IPS-18c (cell line): ENCODE results near the gene LZTR1.
A peak's percentile ranks its signal among the peaks of the same experiment; 100 is the strongest.
"Not testable (repeated sequence)": the region's sequence is repeated elsewhere in the genome, so short reads cannot be mapped to it uniquely, and the experiment has no call there.

ENCODE experiments used
- H3K4me3 ChIP-seq: 2 replicates; pipeline ENCODE4 v1.7.0; 2013; ENCODE audit warnings: low read depth, mild to moderate bottlenecking, low read length, moderate library complexity; ENCODE audit not compliant: insufficient read depth
- H3K9me3 ChIP-seq: one replicate; pipeline ENCODE4 v1.6.1; 2013; ENCODE audit warnings: mild to moderate bottlenecking, low read length, moderate library complexity; ENCODE audit not compliant: control insufficient read depth, insufficient read depth

LZTR1 gene

GRCh38 chr22:20962491-20962945, 19.6 kb upstream of the LZTR1 start:
- Histone ChIP-seq H3K4me3 (no peak overlapping the region), H3K9me3 (no peaks in the 10 kb centered on the region)

- H3K4me3 ChIP-seq: no peak overlapping the region
- H3K9me3 ChIP-seq: no peaks in the 10 kb centered on the region
Observed at GRCh38 chr22:20963201-20964052, 18.7 kb upstream of the LZTR1 start.

GRCh38 chr22:20964090-20964798, 17.9 kb upstream of the LZTR1 start:
- H3K4me3 ChIP-seq: peak overlapping the region; percentile 38
- no peaks in the 10 kb centered on the region for H3K9me3 ChIP-seq

GRCh38 chr22:20964799-20965103, 17.3 kb upstream of the LZTR1 start:
- no peaks in the 10 kb centered on the region for H3K9me3 ChIP-seq
- peak overlapping the region; percentile 38 for H3K4me3 ChIP-seq

- Histone ChIP-seq H3K9me3 (no peaks in the 10 kb centered on the region), H3K4me3 (peak overlapping the region; percentile 40)
Observed at GRCh38 chr22:20965104-20965887, 16.8 kb upstream of the LZTR1 start.

- no peaks in the 10 kb centered on the region for H3K9me3 ChIP-seq
- H3K4me3 ChIP-seq: no peak overlapping the region
Observed at GRCh38 chr22:20965888-20966855, 15.9 kb upstream of the LZTR1 start.

GRCh38 chr22:20966883-20967696, 15.0 kb upstream of the LZTR1 start, which contains the start of gene AIFM3:
AIFM3 (plus strand) TSS chr22:20967255; CDS start chr22:20967945, 690 bp downstream.
- H3K4me3 ChIP-seq: 0 out of 2 replicates have a peak within 1 kb of the TSS, but pooled peaks have one; percentile 20
- H3K9me3 ChIP-seq: no peaks in the 10 kb centered on the region

GRCh38 chr22:20967697-20968211, 14.3 kb upstream of the LZTR1 start:
- no peaks in the 10 kb centered on the region for H3K9me3 ChIP-seq
- H3K4me3 ChIP-seq: 0 out of 2 replicates have a peak overlapping the region, but pooled peaks have one; percentile 20

GRCh38 chr22:20968281-20968977, 13.7 kb upstream of the LZTR1 start:
- no peak overlapping the region for H3K4me3 ChIP-seq
- no peaks in the 10 kb centered on the region for H3K9me3 ChIP-seq

GRCh38 chr22:20970939-20971657, 11.0 kb upstream of the LZTR1 start:
- Histone ChIP-seq H3K4me3 (no peak overlapping the region), H3K9me3 (no peaks in the 10 kb centered on the region)

- H3K4me3 ChIP-seq, H3K9me3 ChIP-seq: not testable (repeated sequence)
Observed at GRCh38 chr22:20972014-20972694, 9.9 kb upstream of the LZTR1 start.

- Histone ChIP-seq H3K4me3 (no peak overlapping the region), H3K9me3 (no peaks in the 10 kb centered on the region)
Observed at GRCh38 chr22:20972933-20973577, 9.0 kb upstream of the LZTR1 start.

GRCh38 chr22:20973634-20974286, 8.3 kb upstream of the LZTR1 start:
- peaks cover 4% of the 10 kb centered on the region for H3K9me3 ChIP-seq
- H3K4me3 ChIP-seq: no peak overlapping the region
